ENCODE results near the gene ACE2. TPM values are rescaled to one million over a fixed set of nuclear protein-coding genes. Genes with fewer than 3 reads are reported as not detected.

The ACE2 gene
- total RNA-seq, 1 donor from 2014 or later: not detected

DNA sequence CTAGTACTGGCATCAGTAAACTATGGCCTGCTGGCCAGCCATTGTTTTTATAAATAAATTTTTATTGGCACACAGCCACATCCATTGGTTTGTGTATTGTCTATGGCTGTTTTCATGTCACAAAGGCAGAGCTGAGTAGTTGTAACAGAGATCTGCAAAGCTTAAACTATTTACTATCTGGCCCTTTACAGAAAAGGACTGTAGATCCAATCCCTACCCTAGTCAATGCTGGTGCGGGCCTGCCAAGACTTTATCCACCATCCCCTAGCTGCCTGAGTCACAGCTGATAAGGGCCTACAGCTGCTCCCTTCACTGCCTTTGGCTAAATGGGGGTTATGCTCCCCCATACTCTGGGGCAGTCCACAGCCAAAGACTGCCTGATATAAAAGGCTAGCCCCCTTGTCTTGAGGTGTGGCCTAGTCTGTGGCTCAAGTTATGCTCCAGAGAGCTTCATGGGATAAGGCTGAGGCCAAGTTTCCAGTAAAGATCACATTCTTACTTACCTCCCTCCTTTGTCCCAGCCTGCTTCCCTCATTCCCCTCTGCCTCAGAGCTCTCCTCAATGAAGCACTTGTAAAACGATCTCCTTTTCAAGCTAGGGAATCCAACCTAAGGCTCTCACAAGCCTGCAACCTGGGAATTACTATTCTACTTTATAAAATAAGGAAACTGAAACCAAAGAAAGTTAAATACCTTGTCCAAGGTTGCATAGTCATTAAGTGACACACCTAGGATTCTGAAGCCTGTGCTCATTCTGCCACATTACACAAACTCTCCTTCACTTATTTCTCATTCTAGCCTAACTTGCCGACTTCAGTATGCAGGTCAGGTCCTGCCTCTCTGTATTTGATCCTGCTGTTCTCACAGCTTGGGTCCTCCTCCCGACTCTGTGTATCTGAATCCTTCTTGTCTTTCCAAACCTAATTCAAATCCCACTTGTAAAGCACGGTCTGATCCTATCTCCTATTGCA lies 20.7 kb downstream of the ACE2 start:
- Mint-ChIP-seq H3K36me3 (ENCODE audit: unreplicated experiment) (no peaks in the 10 kb centered on the region), H3K9me3 (ENCODE audit: unreplicated experiment) (no peaks in the 10 kb centered on the region), H3K27ac (ENCODE audit: unreplicated experiment) (no peak overlapping the region), H3K27me3 (ENCODE audit: unreplicated experiment) (peaks cover 7% of the 10 kb centered on the region), H3K4me1 (ENCODE audit: unreplicated experiment) (no peaks in the 10 kb centered on the region), H3K4me3 (ENCODE audit: unreplicated experiment) (no peak overlapping the region)
- no peak for DNase-seq (ENCODE audit: extremely low spot score, unreplicated experiment)
- TF ChIP-seq, protein P1, sequence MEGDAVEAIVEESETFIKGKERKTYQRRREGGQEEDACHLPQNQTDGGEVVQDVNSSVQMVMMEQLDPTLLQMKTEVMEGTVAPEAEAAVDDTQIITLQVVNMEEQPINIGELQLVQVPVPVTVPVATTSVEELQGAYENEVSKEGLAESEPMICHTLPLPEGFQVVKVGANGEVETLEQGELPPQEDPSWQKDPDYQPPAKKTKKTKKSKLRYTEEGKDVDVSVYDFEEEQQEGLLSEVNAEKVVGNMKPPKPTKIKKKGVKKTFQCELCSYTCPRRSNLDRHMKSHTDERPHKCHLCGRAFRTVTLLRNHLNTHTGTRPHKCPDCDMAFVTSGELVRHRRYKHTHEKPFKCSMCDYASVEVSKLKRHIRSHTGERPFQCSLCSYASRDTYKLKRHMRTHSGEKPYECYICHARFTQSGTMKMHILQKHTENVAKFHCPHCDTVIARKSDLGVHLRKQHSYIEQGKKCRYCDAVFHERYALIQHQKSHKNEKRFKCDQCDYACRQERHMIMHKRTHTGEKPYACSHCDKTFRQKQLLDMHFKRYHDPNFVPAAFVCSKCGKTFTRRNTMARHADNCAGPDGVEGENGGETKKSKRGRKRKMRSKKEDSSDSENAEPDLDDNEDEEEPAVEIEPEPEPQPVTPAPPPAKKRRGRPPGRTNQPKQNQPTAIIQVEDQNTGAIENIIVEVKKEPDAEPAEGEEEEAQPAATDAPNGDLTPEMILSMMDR (IDR thresholded peaks at IDR 0.05): no peak

DNA sequence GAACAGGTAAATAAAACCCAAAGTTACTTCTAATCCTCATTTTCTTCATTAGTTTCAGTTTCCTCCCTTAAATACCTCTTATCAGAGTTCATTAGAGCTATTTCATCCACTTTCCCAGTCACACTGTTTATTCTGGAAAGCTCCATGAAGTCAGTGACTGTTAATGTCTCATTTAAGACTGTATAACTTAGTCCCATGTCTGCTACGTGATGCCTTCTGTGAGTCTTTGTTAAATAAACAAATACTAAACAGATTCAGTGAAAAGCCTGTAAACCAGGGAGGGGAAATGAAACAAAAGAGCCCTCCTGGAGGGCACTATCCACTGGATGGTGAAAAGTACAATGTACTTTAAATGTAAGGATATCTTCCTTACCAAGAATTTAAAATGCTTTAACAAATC lies 24.7 kb downstream of the ACE2 start:
- H3K9me3 Mint-ChIP-seq (ENCODE audit: unreplicated experiment): no peaks in the 10 kb centered on the region
- H3K4me3 Mint-ChIP-seq (ENCODE audit: unreplicated experiment): no peak overlapping the region
- peaks cover 12% of the 10 kb centered on the region for H3K27me3 Mint-ChIP-seq (ENCODE audit: unreplicated experiment)
- no peaks in the 10 kb centered on the region for H3K4me1 Mint-ChIP-seq (ENCODE audit: unreplicated experiment)
- no peaks in the 10 kb centered on the region for H3K36me3 Mint-ChIP-seq (ENCODE audit: unreplicated experiment)
- TF ChIP-seq, protein P1 (IDR thresholded peaks at IDR 0.05): no peak
- DNase-seq (ENCODE audit: extremely low spot score, unreplicated experiment): no peak
- H3K27ac Mint-ChIP-seq (ENCODE audit: unreplicated experiment): no peak overlapping the region

DNA sequence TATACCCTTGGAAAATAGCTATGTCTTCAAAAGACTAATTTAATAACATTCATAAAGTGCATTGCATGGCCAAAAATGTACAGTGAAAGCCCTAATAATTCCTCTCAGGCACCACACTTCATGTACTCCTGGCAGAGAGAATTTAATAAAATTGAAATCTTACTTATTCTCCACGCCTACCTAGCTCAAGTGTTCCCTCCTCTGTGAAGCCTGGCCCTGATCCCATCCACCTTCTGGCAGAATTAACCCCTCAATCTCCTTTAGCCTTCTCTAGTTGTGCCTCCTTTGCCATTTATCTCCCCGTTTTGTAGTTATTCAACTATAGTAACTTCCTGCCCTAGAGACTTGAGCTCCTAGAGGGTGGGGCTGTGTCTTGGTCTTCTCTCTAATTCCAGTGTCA lies 26.7 kb downstream of the ACE2 start:
- H3K36me3 Mint-ChIP-seq (ENCODE audit: unreplicated experiment): no peaks in the 10 kb centered on the region
- peaks cover 26% of the 10 kb centered on the region for H3K27me3 Mint-ChIP-seq (ENCODE audit: unreplicated experiment)
- no peaks in the 10 kb centered on the region for H3K9me3 Mint-ChIP-seq (ENCODE audit: unreplicated experiment)
- no peaks in the 10 kb centered on the region for H3K4me1 Mint-ChIP-seq (ENCODE audit: unreplicated experiment)
- TF ChIP-seq, protein P1 (IDR thresholded peaks at IDR 0.05): no peak
- DNase-seq (ENCODE audit: extremely low spot score, unreplicated experiment): no peak
- no peak overlapping the region for H3K4me3 Mint-ChIP-seq (ENCODE audit: unreplicated experiment)
- no peak overlapping the region for H3K27ac Mint-ChIP-seq (ENCODE audit: unreplicated experiment)

DNA sequence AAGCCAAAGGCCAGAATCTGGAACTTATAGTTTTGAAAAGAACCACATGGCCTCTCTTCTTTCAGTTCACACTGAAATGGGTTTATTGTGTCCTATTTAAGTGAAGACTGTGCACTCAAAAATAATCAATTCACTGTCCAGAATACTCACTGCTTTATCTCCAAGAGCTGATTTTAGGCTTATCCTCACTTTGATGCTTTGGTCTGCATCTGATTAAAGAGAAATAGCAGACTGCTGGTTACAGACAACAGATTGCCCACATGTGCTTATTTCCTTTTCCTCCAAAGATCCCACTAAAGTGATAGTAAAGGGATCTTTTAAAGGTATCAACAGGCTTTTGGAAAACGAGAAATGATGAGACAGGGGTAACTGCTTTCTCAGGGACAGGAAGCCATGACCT lies 30.6 kb downstream of the ACE2 start:
- Mint-ChIP-seq H3K27me3 (ENCODE audit: unreplicated experiment) (peaks cover 24% of the 10 kb centered on the region), H3K4me3 (ENCODE audit: unreplicated experiment) (no peak overlapping the region), H3K36me3 (ENCODE audit: unreplicated experiment) (no peaks in the 10 kb centered on the region), H3K9me3 (ENCODE audit: unreplicated experiment) (no peaks in the 10 kb centered on the region), H3K4me1 (ENCODE audit: unreplicated experiment) (no peaks in the 10 kb centered on the region), H3K27ac (ENCODE audit: unreplicated experiment) (no peak overlapping the region)
- TF ChIP-seq, protein P1 (IDR thresholded peaks at IDR 0.05): no peak
- no peak for DNase-seq (ENCODE audit: extremely low spot score, unreplicated experiment)

DNA sequence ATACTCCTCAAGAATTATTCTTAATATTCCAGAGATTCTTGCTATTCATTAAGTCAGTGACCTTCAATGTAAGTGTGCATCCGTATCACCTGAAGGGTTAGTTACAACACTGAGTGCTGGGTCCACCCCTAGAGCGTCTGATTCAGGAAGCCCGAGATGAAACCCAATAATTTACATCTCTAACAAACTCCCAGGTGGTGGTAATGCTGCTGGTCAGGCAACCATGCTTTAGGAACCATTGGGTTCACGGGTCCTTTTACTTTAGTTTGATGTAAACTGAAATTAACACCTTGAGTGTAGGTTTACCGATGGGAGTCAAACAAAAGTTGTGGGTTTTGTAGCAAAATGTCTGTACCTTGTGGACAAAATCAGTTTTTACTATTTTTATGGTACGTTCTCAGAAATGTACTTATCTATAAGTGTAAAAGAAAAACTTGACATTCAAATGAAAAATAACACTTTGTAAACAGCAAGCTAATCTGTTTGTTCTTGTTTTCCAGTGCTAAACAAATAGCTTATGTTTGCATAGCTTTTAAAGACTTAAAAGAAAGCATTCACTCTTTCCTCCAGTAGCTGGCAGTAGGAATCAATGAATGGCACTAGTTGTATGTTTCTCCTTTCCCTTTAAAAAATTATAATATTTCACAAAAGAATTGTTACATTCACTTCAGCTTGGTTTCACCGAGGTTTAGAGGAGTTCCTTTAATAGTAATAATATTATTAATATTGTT lies 32.7 kb downstream of the ACE2 start:
- Mint-ChIP-seq H3K27ac (ENCODE audit: unreplicated experiment) (no peak overlapping the region), H3K4me3 (ENCODE audit: unreplicated experiment) (no peak overlapping the region), H3K27me3 (ENCODE audit: unreplicated experiment) (peaks cover 21% of the 10 kb centered on the region), H3K36me3 (ENCODE audit: unreplicated experiment) (no peaks in the 10 kb centered on the region), H3K4me1 (ENCODE audit: unreplicated experiment) (no peaks in the 10 kb centered on the region), H3K9me3 (ENCODE audit: unreplicated experiment) (no peaks in the 10 kb centered on the region)
- TF ChIP-seq, protein P1 (IDR thresholded peaks at IDR 0.05): no peak
- no peak for DNase-seq (ENCODE audit: extremely low spot score, unreplicated experiment)

Data from osteocyte (in vitro differentiated cells).